ENCODE measurements around the gene FAIM2.

Gene FAIM2

GRCh38 chr12:49936925-49937324 is 33.2 kb upstream of the FAIM2 start:
- no peaks in the 10 kb centered on the region for H3K4me1 ChIP-seq (ENCODE audit: insufficient read depth, low read length)
- H3K27ac ChIP-seq (ENCODE audit: low read length) = no peak overlapping the region
- no peak overlapping the region for H3K9ac ChIP-seq (ENCODE audit: low read depth, low read length)
- no peaks in the 10 kb centered on the region for H3K27me3 ChIP-seq (ENCODE audit: insufficient read depth, low read length)
- no peaks in the 10 kb centered on the region for H3K36me3 ChIP-seq (ENCODE audit: insufficient read depth, low read depth, low read length)
- no peak overlapping the region for H3K4me3 ChIP-seq (ENCODE audit: low read length)
- H3K9me3 ChIP-seq (ENCODE audit: insufficient read depth, low read depth, low read length) = no peaks in the 10 kb centered on the region

- 0 out of 2 replicates have a peak, but pooled peaks cover 2% of the 10 kb centered on the region for H3K27me3 ChIP-seq (ENCODE audit: insufficient read depth, low read length)
- H3K9ac ChIP-seq (ENCODE audit: low read depth, low read length) = no peak overlapping the region
- no peaks in the 10 kb centered on the region for H3K9me3 ChIP-seq (ENCODE audit: insufficient read depth, low read depth, low read length)
- H3K4me1 ChIP-seq (ENCODE audit: insufficient read depth, low read length) = no peaks in the 10 kb centered on the region
- H3K4me3 ChIP-seq (ENCODE audit: low read length) = no peak overlapping the region
- H3K27ac ChIP-seq (ENCODE audit: low read length) = no peak overlapping the region
- no peaks in the 10 kb centered on the region for H3K36me3 ChIP-seq (ENCODE audit: insufficient read depth, low read depth, low read length)
These were observed 30.8 kb upstream of the FAIM2 start for GRCh38 chr12:49934505-49934904.

- Histone ChIP-seq H3K9me3 (ENCODE audit: insufficient read depth, low read depth, low read length) (no peaks in the 10 kb centered on the region), H3K27ac (ENCODE audit: low read length) (no peak overlapping the region), H3K36me3 (ENCODE audit: insufficient read depth, low read depth, low read length) (no peaks in the 10 kb centered on the region), H3K4me1 (ENCODE audit: insufficient read depth, low read length) (no peaks in the 10 kb centered on the region), H3K4me3 (ENCODE audit: low read length) (no peak overlapping the region), H3K9ac (ENCODE audit: low read depth, low read length) (no peak overlapping the region), H3K27me3 (ENCODE audit: insufficient read depth, low read length) (0 out of 2 replicates have a peak, but pooled peaks cover 7% of the 10 kb centered on the region)
These were observed 30.1 kb upstream of the FAIM2 start for GRCh38 chr12:49933796-49934195.

- Histone ChIP-seq H3K36me3 (ENCODE audit: insufficient read depth, low read depth, low read length) (no peaks in the 10 kb centered on the region), H3K9ac (ENCODE audit: low read depth, low read length) (no peak overlapping the region), H3K27ac (ENCODE audit: low read length) (no peak overlapping the region), H3K9me3 (ENCODE audit: insufficient read depth, low read depth, low read length) (no peaks in the 10 kb centered on the region), H3K4me1 (ENCODE audit: insufficient read depth, low read length) (no peaks in the 10 kb centered on the region), H3K27me3 (ENCODE audit: insufficient read depth, low read length) (0 out of 2 replicates have a peak, but pooled peaks cover 7% of the 10 kb centered on the region), H3K4me3 (ENCODE audit: low read length) (no peak overlapping the region)
These were observed 28.9 kb upstream of the FAIM2 start for GRCh38 chr12:49932533-49933130.

- Histone ChIP-seq H3K27me3 (ENCODE audit: insufficient read depth, low read length) (0 out of 2 replicates have a peak, but pooled peaks cover 7% of the 10 kb centered on the region), H3K4me3 (ENCODE audit: low read length) (no peak overlapping the region), H3K9ac (ENCODE audit: low read depth, low read length) (no peak overlapping the region), H3K36me3 (ENCODE audit: insufficient read depth, low read depth, low read length) (no peaks in the 10 kb centered on the region), H3K4me1 (ENCODE audit: insufficient read depth, low read length) (no peaks in the 10 kb centered on the region), H3K9me3 (ENCODE audit: insufficient read depth, low read depth, low read length) (no peaks in the 10 kb centered on the region), H3K27ac (ENCODE audit: low read length) (no peak overlapping the region)
These were observed 28.3 kb upstream of the FAIM2 start for GRCh38 chr12:49932023-49932422.

GRCh38 chr12:49930515-49931288 is 27.0 kb upstream of the FAIM2 start:
- H3K9me3 ChIP-seq (ENCODE audit: insufficient read depth, low read depth, low read length) = no peaks in the 10 kb centered on the region
- H3K9ac ChIP-seq (ENCODE audit: low read depth, low read length) = no peak overlapping the region
- H3K27me3 ChIP-seq (ENCODE audit: insufficient read depth, low read length) = 0 out of 2 replicates have a peak, but pooled peaks cover 7% of the 10 kb centered on the region
- H3K36me3 ChIP-seq (ENCODE audit: insufficient read depth, low read depth, low read length) = no peaks in the 10 kb centered on the region
- H3K4me1 ChIP-seq (ENCODE audit: insufficient read depth, low read length) = no peaks in the 10 kb centered on the region
- no peak overlapping the region for H3K4me3 ChIP-seq (ENCODE audit: low read length)
- no peak overlapping the region for H3K27ac ChIP-seq (ENCODE audit: low read length)

- Histone ChIP-seq H3K36me3 (ENCODE audit: insufficient read depth, low read depth, low read length) (no peaks in the 10 kb centered on the region), H3K9ac (ENCODE audit: low read depth, low read length) (no peak overlapping the region), H3K9me3 (ENCODE audit: insufficient read depth, low read depth, low read length) (no peaks in the 10 kb centered on the region), H3K4me1 (ENCODE audit: insufficient read depth, low read length) (no peaks in the 10 kb centered on the region), H3K27ac (ENCODE audit: low read length) (no peak overlapping the region), H3K4me3 (ENCODE audit: low read length) (no peak overlapping the region), H3K27me3 (ENCODE audit: insufficient read depth, low read length) (0 out of 2 replicates have a peak, but pooled peaks cover 7% of the 10 kb centered on the region)
These were observed 25.9 kb upstream of the FAIM2 start for GRCh38 chr12:49929581-49929980.

- Histone ChIP-seq H3K9ac (ENCODE audit: low read depth, low read length) (no peak overlapping the region), H3K27ac (ENCODE audit: low read length) (no peak overlapping the region), H3K4me3 (ENCODE audit: low read length) (no peak overlapping the region), H3K4me1 (ENCODE audit: insufficient read depth, low read length) (no peaks in the 10 kb centered on the region), H3K9me3 (ENCODE audit: insufficient read depth, low read depth, low read length) (no peaks in the 10 kb centered on the region), H3K27me3 (ENCODE audit: insufficient read depth, low read length) (0 out of 2 replicates have a peak, but pooled peaks cover 7% of the 10 kb centered on the region), H3K36me3 (ENCODE audit: insufficient read depth, low read depth, low read length) (no peaks in the 10 kb centered on the region)
These were observed 24.8 kb upstream of the FAIM2 start for GRCh38 chr12:49928471-49928870.

- 0 out of 2 replicates have a peak, but pooled peaks cover 7% of the 10 kb centered on the region for H3K27me3 ChIP-seq (ENCODE audit: insufficient read depth, low read length)
- no peaks in the 10 kb centered on the region for H3K9me3 ChIP-seq (ENCODE audit: insufficient read depth, low read depth, low read length)
- H3K36me3 ChIP-seq (ENCODE audit: insufficient read depth, low read depth, low read length) = no peaks in the 10 kb centered on the region
- no peak overlapping the region for H3K9ac ChIP-seq (ENCODE audit: low read depth, low read length)
- H3K27ac ChIP-seq (ENCODE audit: low read length) = no peak overlapping the region
- H3K4me1 ChIP-seq (ENCODE audit: insufficient read depth, low read length) = no peaks in the 10 kb centered on the region
- no peak overlapping the region for H3K4me3 ChIP-seq (ENCODE audit: low read length)
These were observed 21.9 kb upstream of the FAIM2 start for GRCh38 chr12:49925433-49926204.

- no peak overlapping the region for H3K4me3 ChIP-seq (ENCODE audit: low read length)
- no peak overlapping the region for H3K27ac ChIP-seq (ENCODE audit: low read length)
- H3K27me3 ChIP-seq (ENCODE audit: insufficient read depth, low read length) = 0 out of 2 replicates have a peak, but pooled peaks cover 7% of the 10 kb centered on the region
- H3K9ac ChIP-seq (ENCODE audit: low read depth, low read length) = no peak overlapping the region
- no peaks in the 10 kb centered on the region for H3K4me1 ChIP-seq (ENCODE audit: insufficient read depth, low read length)
- H3K36me3 ChIP-seq (ENCODE audit: insufficient read depth, low read depth, low read length) = no peaks in the 10 kb centered on the region
- H3K9me3 ChIP-seq (ENCODE audit: insufficient read depth, low read depth, low read length) = no peaks in the 10 kb centered on the region
These were observed 21.0 kb upstream of the FAIM2 start for GRCh38 chr12:49924628-49925246.

- Histone ChIP-seq H3K27ac (ENCODE audit: low read length) (no peak overlapping the region), H3K27me3 (ENCODE audit: insufficient read depth, low read length) (no peaks in the 10 kb centered on the region), H3K9ac (ENCODE audit: low read depth, low read length) (no peak overlapping the region), H3K9me3 (ENCODE audit: insufficient read depth, low read depth, low read length) (no peaks in the 10 kb centered on the region), H3K4me3 (ENCODE audit: low read length) (no peak overlapping the region), H3K4me1 (ENCODE audit: insufficient read depth, low read length) (no peaks in the 10 kb centered on the region), H3K36me3 (ENCODE audit: insufficient read depth, low read depth, low read length) (no peaks in the 10 kb centered on the region)
These were observed 20.3 kb upstream of the FAIM2 start for GRCh38 chr12:49923880-49924556.
